K562 (cell line): ENCODE data around the gene MPV17L2. TPM values are rescaled to one million over a fixed set of nuclear protein-coding genes. Genes with fewer than 3 reads are reported as not detected.

Experiments used
- ARID4B ChIP-seq: sonication (generic); formaldehyde crosslinking; IDR thresholded peaks from 2 replicates; pipeline ENCODE4 v1.8.0; 2022; ENCODE audit warnings: mild to moderate bottlenecking, missing genetic modification reagents
- CC2D1A ChIP-seq: fragments of 450-650 bp; IDR thresholded peaks from 2 replicates; pipeline ENCODE4 v1.6.1; 2017; ENCODE audit warnings: mild to moderate bottlenecking
- FUS ChIP-seq: fragments of 200-400 bp; formaldehyde crosslinking; optimal IDR thresholded peaks from 2 replicates; pipeline ENCODE3; 2017; ENCODE audit warnings: low read depth, low read length
- GATA2 ChIP-seq: sonication (generic); formaldehyde crosslinking; IDR thresholded peaks from 2 replicates; pipeline ENCODE4 v1.4.0; 2020; ENCODE audit warnings: mild to moderate bottlenecking, missing genetic modification reagents
- MAX ChIP-seq: sonication (generic); formaldehyde crosslinking; IDR thresholded peaks from 2 replicates; pipeline ENCODE4 v1.9.0; 2022; ENCODE audit warnings: mild to moderate bottlenecking, missing genetic modification reagents
- MNT ChIP-seq, 2 experiments: fragments of 450-650 bp; conservative IDR thresholded peaks; 2 replicates each; pipeline ENCODE4 v1.6.1; 2017; ENCODE audit warnings: mild to moderate bottlenecking in 2 of 2, moderate library complexity in 2 of 2
- PHB2 ChIP-seq: fragments of 450-650 bp; IDR thresholded peaks from 2 replicates; pipeline ENCODE4 v1.6.1; 2017; ENCODE audit warnings: low read depth
- RCOR1 ChIP-seq, 2 experiments: IDR thresholded peaks; 2 replicates each; pipeline ENCODE4 v1.6.1; 2012; ENCODE audit warnings: low read depth in 2 of 2, low read length in 2 of 2, borderline replicate concordance in 1 of 2, improper control_type of control experiment in 1 of 2
- RFX5 ChIP-seq: IDR thresholded peaks from 2 replicates; pipeline ENCODE4 v1.6.1; 2011; ENCODE audit warnings: low read depth, mild to moderate bottlenecking, improper control_type of control experiment, low read length
- SMAD1 ChIP-seq: fragments of 150-350 bp; IDR thresholded peaks from 2 replicates; pipeline ENCODE4 v1.6.1; 2014; ENCODE audit warnings: low read length, low read depth; ENCODE audit not compliant: partially characterized antibody
- TAF9B ChIP-seq: fragments of 450-650 bp; IDR thresholded peaks from 2 replicates; pipeline ENCODE4 v1.6.1; 2018; ENCODE audit warnings: mild to moderate bottlenecking; ENCODE audit not compliant: partially characterized antibody
- ZFX ChIP-seq: sonication (generic); formaldehyde crosslinking; IDR thresholded peaks from 2 replicates; pipeline ENCODE4 v1.8.0; 2022; ENCODE audit warnings: mild to moderate bottlenecking, missing genetic modification reagents, moderate library complexity
- ZNF586 ChIP-seq: fragments of 450-650 bp; formaldehyde crosslinking; conservative IDR thresholded peaks from 2 replicates; pipeline ENCODE4 v1.4.0; 2020; ENCODE audit warnings: mild to moderate bottlenecking, moderate library complexity
- ZNF644 ChIP-seq: fragments of 200-800 bp; sonication (Bioruptor generic); IDR thresholded peaks from 2 replicates; pipeline ENCODE4 v1.6.1; 2016; ENCODE audit warnings: low read depth, missing genetic modification characterization, missing compliant biosample characterization
- polyA plus RNA-seq, 8 experiments: library from polyadenylated mRNA; depleted of rRNA in 4 of 8; stranded (reverse) in 5 of 8; unstranded in 3 of 8; fragments of >200 nt; fragmentation: Nextera tagmentation in 2 of 8; fragmentation: Illumina TruSeq in 1 of 8; extraction: Ambion mirVana in 2 of 8; extraction: Trizol in 1 of 8; gene quantifications; 2 replicates each; pipeline versions ENCODE4 v1.2.1 to v1.2.3, GENCODE V29; 2011 to 2014; ENCODE audit warnings: inconsistent platforms in 1 of 8, missing spikeins in 1 of 8
- total RNA-seq, 7 experiments: library from RNA; depleted of rRNA in 6 of 7; stranded (reverse); fragments of >200 nt in 6 of 7; fragmentation: Illumina TruSeq in 2 of 7; extraction: Trizol in 2 of 7; gene quantifications; 2 replicates each; pipeline versions ENCODE4 v1.2.1 to v1.2.3, GENCODE V29; 2011 to 2021; ENCODE audit warnings: low replicate concordance in 1 of 7

Gene MPV17L2
- total and polyA plus RNA-seq, 9 of the 15 experiments (the other 6 are each of a cell fraction or from before 2014, with no cell fraction given): 10.6 to 60.2 (median 28.5) TPM

- TF ChIP-seq ZFX (CRISPR knock-in tag) (peak; percentile 83; the same call in 1 of the 2 replicates), TAF9B (no peak), ARID4B (CRISPR knock-in tag) (0 out of 2 replicates have a peak, but pooled peaks have one; percentile 57), CC2D1A (no peak), ZNF644 (tag) (no peak), FUS (no peak), MAX (CRISPR knock-in tag) (peak; percentile 63; the same call in 1 of the 2 replicates), MNT (conservative IDR thresholded peaks at IDR 0.05) (peak in 1 of 2 experiments; percentile 51; a peak in 2 of 4 replicates), RFX5 (no peak), ZNF586 (CRISPR knock-in tag) (no peak), RCOR1 (IDR thresholded peaks at IDR 0.05; ENCODE audit: borderline replicate concordance in 1 of 2, low read depth in 2 of 2, low read length in 2 of 2) (0 out of 4 replicates have a peak, but pooled peaks of 1 of the 2 experiments have one; percentile 7), PHB2 (no peak), SMAD1 (no peak), GATA2 (CRISPR knock-in tag) (no peak)
Measured at GRCh38 chr19:18160493-18160970, 32.5 kb upstream of the MPV17L2 start (continued).
